Vagina (tissue), 2 donors: ENCODE data around the gene PPP1CC. TPM values are rescaled to one million over a fixed set of nuclear protein-coding genes. Genes with fewer than 3 reads are reported as not detected.
A peak's percentile ranks its signal among the peaks of the same experiment; 100 is the strongest.

Experiments used
- DNase-seq, 2 donors: peaks; one replicate each; pipeline ENCODE4 v3.0.0-alpha.2; 2017; ENCODE audit errors: extremely low spot score in 2 of 2
- H3K27ac ChIP-seq: fragments of 200-600 bp; sonication (generic); one replicate; pipeline ENCODE4 v1.5.1; 2019
- H3K27me3 ChIP-seq: fragments of 200-600 bp; sonication (generic); one replicate; pipeline ENCODE4 v1.5.1; 2019
- H3K36me3 ChIP-seq, 2 donors: fragments of 200-600 bp; sonication (generic); one replicate each; pipeline ENCODE4 v1.5.1; 2017 to 2019
- H3K4me1 ChIP-seq: fragments of 200-600 bp; sonication (generic); one replicate; pipeline ENCODE4 v1.5.1; 2019
- H3K4me3 ChIP-seq, 2 donors: fragments of 200-600 bp; sonication (generic); 1 replicate in 1 of 2; 2 replicates in 1 of 2; pipeline ENCODE4 v1.5.1; 2016 to 2019
- H3K9me3 ChIP-seq: fragments of 200-600 bp; sonication (generic); one replicate; pipeline ENCODE4 v1.5.1; 2019
- CTCF ChIP-seq, 3 experiments: fragments of 450-650 bp in 2 of 3; fragments of 200-600 bp in 1 of 3; sonication (generic) in 1 of 3; IDR thresholded peaks; one replicate each; pipeline ENCODE4 v1.5.1; 2017 to 2019; ENCODE audit warnings: antibody characterized with exemption in 3 of 3, mild to moderate bottlenecking in 2 of 3, moderate library complexity in 2 of 3
- POLR2A ChIP-seq, 2 donors: fragments of 450-650 bp; IDR thresholded peaks; one replicate each; pipeline ENCODE4 v1.6.1; 2017; ENCODE audit warnings: antibody characterized with exemption in 2 of 2, mild to moderate bottlenecking in 2 of 2, moderate library complexity in 2 of 2
- POLR2AphosphoS5 ChIP-seq, 2 donors: sonication (generic); formaldehyde crosslinking; IDR thresholded peaks; one replicate each; pipeline ENCODE4 v1.9.0; 2017; ENCODE audit warnings: antibody characterized with exemption in 2 of 2, mild to moderate bottlenecking in 2 of 2, low read depth in 1 of 2; ENCODE audit not compliant: insufficient read depth in 1 of 2
- intact Hi-C: fragments of 100-400 bp; cut with DNase I; formaldehyde crosslinking; loops from one replicate; pipeline ENCODE4 v1.15.1; 2023
- total RNA-seq: library from RNA; depleted of rRNA; stranded (reverse); fragments of >200 nt; gene quantifications from one replicate; pipeline ENCODE4 v1.2.3, GENCODE V29; 2016

The PPP1CC gene
- total RNA-seq, 1 donor from 2014 or later: 87.9 TPM

DNA sequence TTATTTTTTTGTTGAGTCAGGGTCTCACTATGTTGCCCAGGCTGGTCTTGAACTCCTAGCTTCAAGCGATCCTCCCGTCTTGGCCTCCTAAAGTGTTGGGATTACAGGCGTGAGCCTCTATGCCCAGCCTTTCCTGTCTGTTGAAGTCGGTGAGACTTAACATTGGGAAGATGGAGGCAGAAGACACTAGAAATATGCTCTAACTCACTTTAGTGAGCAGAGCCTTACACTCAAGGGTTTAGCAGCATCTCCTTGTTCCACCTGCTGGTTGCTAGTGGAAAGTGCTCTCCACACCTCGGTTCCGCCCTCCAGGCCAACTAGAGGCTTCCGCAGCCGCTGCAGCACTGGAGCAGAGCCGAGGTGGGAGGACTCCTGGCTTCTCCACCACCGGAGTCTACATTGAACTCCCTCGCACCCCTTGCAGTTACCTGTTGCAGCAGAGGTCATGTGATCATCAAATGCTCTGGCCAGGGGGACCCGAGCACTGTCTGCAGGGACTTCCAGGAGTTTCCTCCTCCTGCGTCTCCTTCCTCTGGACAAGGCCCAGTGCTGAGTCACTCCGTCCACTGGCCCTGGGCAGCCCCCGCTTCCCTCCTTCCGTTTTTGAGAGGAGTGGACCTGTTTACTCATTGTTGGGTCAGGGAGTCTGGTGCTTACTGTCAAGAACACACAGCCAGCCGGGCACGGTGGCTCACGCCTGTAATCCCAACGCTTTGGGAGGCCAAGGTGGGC, 44.4 kb downstream of the PPP1CC start:
- Histone ChIP-seq H3K36me3 (no peaks in the 10 kb centered on the region), H3K4me1 (peaks cover 11% of the 10 kb centered on the region), H3K9me3 (no peaks in the 10 kb centered on the region), H3K4me3 (peak overlapping the region; percentile 8 to 35), H3K27me3 (no peaks in the 10 kb centered on the region), H3K27ac (no peak overlapping the region)
- peak in 1 of 2 donors; percentile 91 for DNase-seq
- intact Hi-C loops: loop anchor here (10.0 kb wide), 1 partner anchor 84 kb away; the partner anchor contains the start of gene TCTN1
- TF ChIP-seq POLR2AphosphoS5 (IDR thresholded peaks at IDR 0.05; ENCODE audit: insufficient read depth in 1 of 2, low read depth in 1 of 2) (peak; percentile 24 to 64), POLR2A (IDR thresholded peaks at IDR 0.05) (no peak), CTCF (IDR thresholded peaks at IDR 0.05) (peak; percentile 33 to 58 (median 43))

DNA sequence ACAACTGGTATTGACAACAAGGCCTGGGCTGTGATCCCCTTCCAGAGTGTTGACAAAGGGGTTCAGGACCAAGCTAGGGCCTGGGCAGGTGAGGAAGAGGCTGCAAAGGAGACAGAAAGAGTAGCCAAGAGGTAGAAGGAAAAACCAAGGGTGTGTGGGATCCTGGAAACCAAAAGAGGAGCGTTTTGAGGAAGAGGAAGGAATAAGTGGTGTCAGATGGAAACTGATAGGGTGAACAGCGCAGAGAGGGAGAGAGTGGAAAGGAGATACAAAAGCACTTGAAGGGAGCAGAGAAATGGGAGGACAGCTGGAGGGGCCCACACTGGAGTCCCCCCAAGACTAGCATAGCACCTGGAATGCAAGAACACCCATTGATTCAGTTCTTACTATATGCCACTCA, 45.5 kb downstream of the PPP1CC start:
- DNase-seq: no peak
- intact Hi-C loops: loop anchor here (10.0 kb wide), 1 partner anchor 82 kb away; the partner anchor contains the start of gene TCTN1
- H3K27ac ChIP-seq: no peak overlapping the region
- peaks cover 11% of the 10 kb centered on the region for H3K4me1 ChIP-seq
- no peaks in the 10 kb centered on the region for H3K9me3 ChIP-seq
- no peak overlapping the region for H3K4me3 ChIP-seq
- H3K36me3 ChIP-seq: no peaks in the 10 kb centered on the region
- no peak for TF ChIP-seq POLR2AphosphoS5 (IDR thresholded peaks at IDR 0.05; ENCODE audit: insufficient read depth in 1 of 2, low read depth in 1 of 2)
- no peak for TF ChIP-seq POLR2A (IDR thresholded peaks at IDR 0.05)
- TF ChIP-seq CTCF (IDR thresholded peaks at IDR 0.05): no peak
- H3K27me3 ChIP-seq: no peaks in the 10 kb centered on the region

DNA sequence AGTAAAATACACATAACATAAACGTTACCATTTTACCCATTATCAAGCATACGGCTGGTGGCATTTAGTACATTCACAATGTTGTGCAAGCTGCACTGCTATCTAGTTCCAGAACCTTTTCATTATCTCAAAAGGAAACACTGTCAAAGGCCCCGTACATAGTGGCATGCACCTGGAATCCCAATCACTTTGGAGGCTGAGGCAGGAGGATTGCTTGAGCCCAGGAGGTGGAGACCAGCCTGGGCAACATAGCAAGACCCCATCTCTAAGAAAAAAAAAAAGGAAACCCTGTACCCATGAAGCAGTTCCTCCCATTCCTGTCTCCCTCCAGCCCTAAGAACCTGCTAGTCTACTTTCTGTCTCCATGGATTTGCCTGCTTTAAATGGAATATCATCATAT, 46.4 kb downstream of the PPP1CC start:
- Histone ChIP-seq H3K36me3 (no peaks in the 10 kb centered on the region), H3K4me3 (no peak overlapping the region), H3K9me3 (no peaks in the 10 kb centered on the region), H3K27me3 (no peaks in the 10 kb centered on the region), H3K27ac (no peak overlapping the region), H3K4me1 (peaks cover 11% of the 10 kb centered on the region)
- no peak for DNase-seq
- intact Hi-C loops: loop anchor here (10.0 kb wide), 1 partner anchor 81 kb away; the partner anchor contains the start of gene TCTN1
- TF ChIP-seq POLR2AphosphoS5 (IDR thresholded peaks at IDR 0.05; ENCODE audit: insufficient read depth in 1 of 2, low read depth in 1 of 2) (no peak), CTCF (IDR thresholded peaks at IDR 0.05) (no peak), POLR2A (IDR thresholded peaks at IDR 0.05) (no peak)

- H3K36me3 ChIP-seq: no peaks in the 10 kb centered on the region
- intact Hi-C loops: loop anchor here (10.0 kb wide), 1 partner anchor 80 kb away; the partner anchor contains the start of gene TCTN1
- H3K27me3 ChIP-seq: no peaks in the 10 kb centered on the region
- H3K4me3 ChIP-seq: no peak overlapping the region
- H3K4me1 ChIP-seq: peaks cover 22% of the 10 kb centered on the region
- no peak overlapping the region for H3K27ac ChIP-seq
- DNase-seq: no peak
- no peaks in the 10 kb centered on the region for H3K9me3 ChIP-seq
- no peak for TF ChIP-seq POLR2AphosphoS5 (IDR thresholded peaks at IDR 0.05; ENCODE audit: insufficient read depth in 1 of 2, low read depth in 1 of 2)
- no peak for TF ChIP-seq POLR2A (IDR thresholded peaks at IDR 0.05)
- TF ChIP-seq CTCF (IDR thresholded peaks at IDR 0.05): no peak
Measured at GRCh38 chr12:110694330-110694901, 48.3 kb downstream of the PPP1CC start.

- TF ChIP-seq POLR2A (IDR thresholded peaks at IDR 0.05) (no peak), CTCF (IDR thresholded peaks at IDR 0.05) (no peak), POLR2AphosphoS5 (IDR thresholded peaks at IDR 0.05; ENCODE audit: insufficient read depth in 1 of 2, low read depth in 1 of 2) (no peak)
- Histone ChIP-seq H3K27ac (no peak overlapping the region), H3K4me3 (no peak overlapping the region), H3K4me1 (peaks cover 22% of the 10 kb centered on the region), H3K9me3 (no peaks in the 10 kb centered on the region), H3K36me3 (no peaks in the 10 kb centered on the region), H3K27me3 (no peaks in the 10 kb centered on the region)
- intact Hi-C loops: loop anchor here (10.0 kb wide), 1 partner anchor 79 kb away; the partner anchor contains the start of gene TCTN1
- DNase-seq: no peak
Measured at GRCh38 chr12:110693731-110694130, 49.0 kb downstream of the PPP1CC start.
